ENCODE measurements around the gene TLE5.

GRCh38 chr19:3071768-3072167, 9.5 kb upstream of the TLE5 start:
- TF ChIP-seq, protein P1, sequence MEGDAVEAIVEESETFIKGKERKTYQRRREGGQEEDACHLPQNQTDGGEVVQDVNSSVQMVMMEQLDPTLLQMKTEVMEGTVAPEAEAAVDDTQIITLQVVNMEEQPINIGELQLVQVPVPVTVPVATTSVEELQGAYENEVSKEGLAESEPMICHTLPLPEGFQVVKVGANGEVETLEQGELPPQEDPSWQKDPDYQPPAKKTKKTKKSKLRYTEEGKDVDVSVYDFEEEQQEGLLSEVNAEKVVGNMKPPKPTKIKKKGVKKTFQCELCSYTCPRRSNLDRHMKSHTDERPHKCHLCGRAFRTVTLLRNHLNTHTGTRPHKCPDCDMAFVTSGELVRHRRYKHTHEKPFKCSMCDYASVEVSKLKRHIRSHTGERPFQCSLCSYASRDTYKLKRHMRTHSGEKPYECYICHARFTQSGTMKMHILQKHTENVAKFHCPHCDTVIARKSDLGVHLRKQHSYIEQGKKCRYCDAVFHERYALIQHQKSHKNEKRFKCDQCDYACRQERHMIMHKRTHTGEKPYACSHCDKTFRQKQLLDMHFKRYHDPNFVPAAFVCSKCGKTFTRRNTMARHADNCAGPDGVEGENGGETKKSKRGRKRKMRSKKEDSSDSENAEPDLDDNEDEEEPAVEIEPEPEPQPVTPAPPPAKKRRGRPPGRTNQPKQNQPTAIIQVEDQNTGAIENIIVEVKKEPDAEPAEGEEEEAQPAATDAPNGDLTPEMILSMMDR (IDR thresholded peaks at IDR 0.05; ENCODE audit: poor library complexity, severe bottlenecking) = no peak
- TF ChIP-seq TAF1 (IDR thresholded peaks at IDR 0.05; ENCODE audit: low read depth) (no peak), REST (IDR thresholded peaks at IDR 0.05; ENCODE audit: borderline replicate concordance) (no peak), POLR2AphosphoS5 (IDR thresholded peaks at IDR 0.05) (no peak), RAD21 (conservative IDR thresholded peaks at IDR 0.05) (no peak)
